HepG2 (cell line): ENCODE measurements around the gene IQCE. TPM values are rescaled to one million over a fixed set of nuclear protein-coding genes. Genes with fewer than 3 reads are reported as not detected.

ENCODE experiments used
- ATAC-seq: fragments of 200-7000 bp; cut with Tn5 transposase; 3 replicates; pipeline ENCODE4 v1.9.1; 2020; ENCODE audit warnings: mild to moderate bottlenecking, moderate library complexity
- BruUV-seq: library from RNA; stranded (reverse); fragments of 400-500 nt; replicated peaks from 2 replicates; lab custom pipeline; 2021; lab: Mats Ljungman, UMichigan
- CTCF ChIA-PET: fragments of 300-600 bp; formaldehyde crosslinking; extraction: SDS; loops from one replicate; lab custom pipeline; 2021; ENCODE audit warnings: low total read pairs, inconsistent platforms, low intra/inter-chr PET ratio; lab: Yijun Ruan, JAX
- POLR2A ChIA-PET: fragments of 350-600 bp; sonication (Branson Sonifier 250); formaldehyde crosslinking; loops from one replicate; lab custom pipeline; 2020; ENCODE audit warnings: antibody characterized with exemption, inconsistent platforms; lab: Yijun Ruan, JAX
- DNase-seq: peaks from one replicate; pipeline ENCODE4 v3.0.0-alpha.2; 2015; ENCODE audit warnings: low spot score
- FAIRE-seq: peaks from 3 replicates; lab custom pipeline; 2011; peaks lifted over from hg19 to GRCh38; lab: Jason Lieb, UNC
- H2AFZ ChIP-seq: one replicate; pipeline ENCODE4 v1.6.1; 2011; ENCODE audit warnings: low read length, inconsistent platforms
- H3K27ac ChIP-seq: fragments of 300-600 bp; 3 replicates; pipeline ENCODE4 v1.8.0; 2011; ENCODE audit warnings: mixed run types, mild to moderate bottlenecking, mixed read lengths, low read length, inconsistent platforms; ENCODE audit not compliant: insufficient read depth; ENCODE audit errors: extremely low read length
- H3K27me3 ChIP-seq, 2 experiments: fragments of 200-600 bp in 1 of 2; 2 replicates in 1 of 2; 3 replicates in 1 of 2; pipeline versions ENCODE4 v1.6.0 to v1.8.0; 2011; ENCODE audit warnings: low read length in 2 of 2, mild to moderate bottlenecking in 2 of 2, moderate library complexity in 2 of 2, inconsistent platforms in 1 of 2; ENCODE audit not compliant: insufficient read depth in 2 of 2, control insufficient read depth in 1 of 2
- H3K36me3 ChIP-seq, 2 experiments: fragments of 200-600 bp in 1 of 2; replicated peaks in 1 of 2; 2 replicates in 1 of 2; 3 replicates in 1 of 2; pipeline versions ENCODE4 v1.5.1 to v1.8.0; 2011; ENCODE audit warnings: low read length in 2 of 2, inconsistent platforms in 1 of 2; ENCODE audit not compliant: insufficient read depth in 2 of 2, control insufficient read depth in 1 of 2
- H3K4me1 ChIP-seq: 2 replicates; pipeline ENCODE4 v1.5.1; 2012; ENCODE audit warnings: low read length, inconsistent platforms; ENCODE audit not compliant: insufficient read depth
- H3K4me2 ChIP-seq: 2 replicates; pipeline ENCODE4 v1.6.0; 2011; ENCODE audit warnings: low read depth, low read length, inconsistent platforms
- H3K4me3 ChIP-seq, 3 experiments: fragments of 200-600 bp in 1 of 3; sonication (generic), shearing (Covaris generic) in 1 of 3; replicated peaks in 1 of 3; 2 replicates each; pipeline ENCODE4 v1.5.1; 2011 to 2016; ENCODE audit warnings: low read length in 3 of 3, inconsistent platforms in 2 of 3, low read depth in 2 of 3, mild to moderate bottlenecking in 2 of 3, control low read depth in 1 of 3, mixed read lengths in 1 of 3; ENCODE audit not compliant: insufficient read depth in 1 of 3
- H3K79me2 ChIP-seq: one replicate; pipeline ENCODE4 v1.6.1; 2011; ENCODE audit warnings: low read length, inconsistent platforms; ENCODE audit not compliant: insufficient read depth
- H3K9ac ChIP-seq: 2 replicates; pipeline ENCODE4 v1.6.0; 2011; ENCODE audit warnings: mild to moderate bottlenecking, low read depth, low read length, inconsistent platforms; ENCODE audit not compliant: insufficient read depth
- H3K9me3 ChIP-seq: 2 replicates; pipeline ENCODE4 v1.5.1; 2012; ENCODE audit warnings: mild to moderate bottlenecking, low read length
- H4K20me1 ChIP-seq: 2 replicates; pipeline ENCODE4 v1.6.0; 2011; ENCODE audit warnings: inconsistent platforms, mild to moderate bottlenecking, low read length, moderate library complexity; ENCODE audit not compliant: insufficient read depth
- AGO2 ChIP-seq: fragments of 200-400 bp; formaldehyde crosslinking; optimal IDR thresholded peaks from 2 replicates; pipeline ENCODE3; 2017; ENCODE audit warnings: mild to moderate bottlenecking, low read depth, low read length, moderate library complexity
- AKAP8 ChIP-seq: sonication (generic); formaldehyde crosslinking; IDR thresholded peaks from 2 replicates; pipeline ENCODE4 v1.5.1; 2020; ENCODE audit warnings: mild to moderate bottlenecking, missing genetic modification reagents
- BCL6 ChIP-seq: IDR thresholded peaks from 2 replicates; pipeline ENCODE4 v1.6.1; 2016; ENCODE audit warnings: missing genetic modification reagents, missing compliant biosample characterization
- ETV5 ChIP-seq: IDR thresholded peaks from 2 replicates; pipeline ENCODE4 v1.6.1; 2018; ENCODE audit warnings: missing biosample characterization, missing genetic modification reagents, inconsistent platforms, borderline replicate concordance
- KDM3A ChIP-seq: IDR thresholded peaks from 2 replicates; pipeline ENCODE4 v1.6.1; 2018; ENCODE audit warnings: low read depth, missing compliant biosample characterization
- MEF2D ChIP-seq: sonication (generic); formaldehyde crosslinking; IDR thresholded peaks from 2 replicates; pipeline ENCODE4 v1.5.1; 2020; ENCODE audit warnings: mild to moderate bottlenecking, missing genetic modification reagents
- MEIS2 ChIP-seq: sonication (generic); formaldehyde crosslinking; IDR thresholded peaks from 2 replicates; pipeline ENCODE4 v1.9.0; 2021; ENCODE audit warnings: mild to moderate bottlenecking, missing genetic modification reagents
- MTA1 ChIP-seq: sonication (generic); formaldehyde crosslinking; IDR thresholded peaks from 2 replicates; pipeline ENCODE4 v1.4.0; 2020; ENCODE audit warnings: missing genetic modification reagents, mild to moderate bottlenecking, borderline replicate concordance
- NFKBIZ ChIP-seq: IDR thresholded peaks from 2 replicates; pipeline ENCODE4 v1.6.1; 2018; ENCODE audit warnings: missing genetic modification reagents, missing compliant biosample characterization
- RBFOX2 ChIP-seq: fragments of 200-400 bp; formaldehyde crosslinking; IDR thresholded peaks from 2 replicates; pipeline ENCODE4 v1.6.1; 2017; ENCODE audit warnings: low read depth, mild to moderate bottlenecking, low read length
- RFX3 ChIP-seq: IDR thresholded peaks from 2 replicates; pipeline ENCODE4 v1.6.1; 2016; ENCODE audit warnings: missing biosample characterization, missing genetic modification reagents
- SCMH1 ChIP-seq: sonication (generic); formaldehyde crosslinking; IDR thresholded peaks from 2 replicates; pipeline ENCODE4 v1.9.0; 2021; ENCODE audit warnings: missing genetic modification reagents, mild to moderate bottlenecking, borderline replicate concordance
- SP5 ChIP-seq: IDR thresholded peaks from 2 replicates; pipeline ENCODE4 v1.6.1; 2016; ENCODE audit warnings: low read depth, borderline replicate concordance
- TBL1XR1 ChIP-seq: fragments of 150-350 bp; IDR thresholded peaks from 2 replicates; pipeline ENCODE4 v1.6.1; 2014; ENCODE audit warnings: borderline replicate concordance, low read length; ENCODE audit not compliant: partially characterized antibody
- ZNF263 ChIP-seq: sonication (generic); formaldehyde crosslinking; IDR thresholded peaks from 2 replicates; pipeline ENCODE4 v1.4.0; 2020; ENCODE audit warnings: missing genetic modification reagents
- ZNF557 ChIP-seq: sonication (generic); formaldehyde crosslinking; IDR thresholded peaks from 2 replicates; pipeline ENCODE4 v1.4.0; 2020; ENCODE audit warnings: missing genetic modification reagents
- ZNF75D ChIP-seq: sonication (generic); formaldehyde crosslinking; IDR thresholded peaks from 2 replicates; pipeline ENCODE4 v1.8.1; 2023; ENCODE audit warnings: missing genetic modification reagents, mild to moderate bottlenecking, borderline replicate concordance
- ZNF816 ChIP-seq: sonication (generic); formaldehyde crosslinking; IDR thresholded peaks from 2 replicates; pipeline ENCODE4 v1.8.0; 2022; ENCODE audit warnings: missing genetic modification reagents, mild to moderate bottlenecking, borderline replicate concordance
- ZNF850 ChIP-seq: sonication (generic); formaldehyde crosslinking; conservative IDR thresholded peaks from 2 replicates; pipeline ENCODE4 v1.9.0; 2021; ENCODE audit warnings: mild to moderate bottlenecking, missing genetic modification reagents
- ZNF878 ChIP-seq: sonication (generic); formaldehyde crosslinking; IDR thresholded peaks from 2 replicates; pipeline ENCODE4 v1.8.1; 2023; ENCODE audit warnings: mild to moderate bottlenecking, missing genetic modification reagents, moderate library complexity
- whole genome bisulfite sequencing: methylation state at CpG from one replicate; pipeline ENCODE4 v1.1.6; 2017; ENCODE audit warnings: low lambda C conversion rate; 5-methylcytosine and 5-hydroxymethylcytosine counted together
- in situ Hi-C: cut with HindIII; loops from 2 replicates; pipeline ENCODE4 v1.10.0; 2017; ENCODE audit warnings: low pct_unique_long_range_greater_than_20kb; ENCODE audit not compliant: extremely low pct_ligation_motif_present
- intact Hi-C: fragments of 100-400 bp; cut with micrococcal nuclease; formaldehyde crosslinking; loops from one replicate; pipeline ENCODE4 v1.10.0; 2022; ENCODE audit not compliant: unreplicated experiment
- polyA plus RNA-seq, 8 experiments: library from polyadenylated mRNA; depleted of rRNA in 3 of 8; stranded (reverse) in 7 of 8; unstranded in 1 of 8; fragments of >200 nt; fragmentation: Illumina TruSeq in 4 of 8; extraction: Trizol in 4 of 8; gene quantifications; 2 replicates each; pipeline versions ENCODE4 v1.2.1 to v1.2.3, GENCODE V29; 2011 to 2016; ENCODE audit warnings: low read depth in 4 of 8, missing spikeins in 1 of 8, mixed read lengths in 1 of 8; ENCODE audit not compliant: insufficient read depth in 1 of 8
- total RNA-seq, 5 experiments: library from RNA; depleted of rRNA; stranded (reverse); fragments of >200 nt; fragmentation: Illumina TruSeq; extraction: Trizol; gene quantifications; 2 replicates each; pipeline ENCODE4 v1.2.3, GENCODE V29; 2016; ENCODE audit warnings: low read depth in 1 of 5
- TF ChIP-seq, protein P1 (sequence below): sonication (generic); formaldehyde crosslinking; IDR thresholded peaks from 2 replicates; pipeline ENCODE4 v1.4.0; 2020; ENCODE audit warnings: missing genetic modification reagents
- TF ChIP-seq, protein P2 (sequence below): sonication (generic); formaldehyde crosslinking; IDR thresholded peaks from 2 replicates; pipeline ENCODE4 v1.4.0; 2020; ENCODE audit warnings: missing genetic modification reagents

The IQCE gene
- total and polyA plus RNA-seq, 2 of the 13 experiments (the other 11 are each of a cell fraction or from before 2014, with no cell fraction given) = 1.5 to 2.5 TPM

DNA sequence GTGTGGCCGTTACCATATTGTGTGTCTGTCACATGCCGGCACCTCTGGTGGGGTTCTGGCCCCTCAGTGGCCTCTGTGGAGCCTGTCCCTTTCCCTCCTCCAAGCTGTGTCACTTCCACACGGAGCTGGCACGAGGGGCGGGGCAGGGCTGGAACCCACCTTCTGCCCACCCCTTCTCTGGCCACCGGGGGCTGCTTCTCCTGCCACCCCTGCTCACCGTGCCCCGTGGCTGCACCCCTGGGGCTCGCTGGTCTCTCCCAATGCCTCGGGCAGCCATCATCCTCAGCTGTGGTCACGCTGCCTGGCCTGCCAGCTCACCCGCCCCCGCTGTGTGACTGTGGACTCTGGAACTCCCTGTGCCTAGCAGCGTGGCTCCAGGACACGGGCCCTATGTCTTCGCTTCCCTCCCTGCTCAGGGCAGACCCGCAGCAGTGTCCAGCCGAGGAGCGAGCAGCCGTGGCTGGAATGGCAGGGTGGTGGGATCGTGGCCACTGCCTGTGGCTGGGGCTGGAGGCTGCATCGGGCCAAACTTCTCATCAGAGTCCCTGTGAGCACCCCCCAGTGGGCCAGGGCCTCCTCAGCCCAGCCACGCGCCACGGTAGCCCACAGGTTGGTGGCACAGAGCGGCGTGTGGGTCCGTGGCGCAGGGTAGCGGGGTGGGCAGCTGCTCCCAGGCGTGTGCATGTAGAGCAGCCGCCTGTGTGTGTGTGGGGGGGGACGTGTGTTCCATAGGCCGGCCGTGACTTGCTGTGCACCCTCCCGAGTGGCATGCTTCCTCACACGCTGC lies 81.1 kb downstream of the IQCE start:
- peak overlapping the region; percentile 79 for H3K27ac ChIP-seq
- H3K4me2 ChIP-seq = no peak overlapping the region
- no peak overlapping the region for H3K4me3 ChIP-seq
- no peak for FAIRE-seq
- H3K79me2 ChIP-seq = peaks cover 74% of the 10 kb centered on the region
- peaks cover 85% of the 10 kb centered on the region for H3K4me1 ChIP-seq
- no peak for ATAC-seq
- intact Hi-C loops = no loop called here
- H4K20me1 ChIP-seq = peaks cover 39% of the 10 kb centered on the region; the same call in 1 of the 2 replicates
- BruUV-seq = no TSS peak
- peaks cover 9 to 22% of the 10 kb centered on the region in 2 experiments; a peak in 3 of 5 replicates for H3K36me3 ChIP-seq
- in situ Hi-C loops = loop anchor here (10.0 kb wide), 1 partner anchor 75 kb away; no protein-coding TSS in a partner anchor
- no peak for DNase-seq
- ChIA-PET CTCF (no interaction called here), POLR2A (interaction anchor here (0.5 to 1.9 kb wide), 2 partner anchors 12 to 51 kb away, joined by 3 to 7 read pairs; no protein-coding TSS in a partner anchor)
- no peaks in the 10 kb centered on the region for H3K9me3 ChIP-seq
- WGBS = 91% methylated on average over 16 of the region's 37 CpGs
- no peak overlapping the region for H3K9ac ChIP-seq
- no peak overlapping the region for H2AFZ ChIP-seq
- H3K27me3 ChIP-seq = no peaks in the 10 kb centered on the region
- TF ChIP-seq NFKBIZ (no peak), MEIS2 (CRISPR knock-in tag) (no peak), AGO2 (peak; percentile 52), ETV5 (CRISPR knock-in tag) (no peak), ZNF75D (no peak), ZNF263 (CRISPR knock-in tag) (no peak), SCMH1 (no peak), MTA1 (CRISPR knock-in tag) (peak; percentile 51; the same call in 1 of the 2 replicates), SP5 (CRISPR knock-in tag) (no peak), TBL1XR1 (no peak), KDM3A (CRISPR knock-in tag) (peak; percentile 20; the same call in 1 of the 2 replicates), RBFOX2 (peak; percentile 62), AKAP8 (CRISPR knock-in tag) (peak; percentile 94), ZNF557 (no peak), RFX3 (CRISPR knock-in tag) (no peak), ZNF878 (no peak), MEF2D (CRISPR knock-in tag) (no peak), ZNF850 (CRISPR knock-in tag) (no peak), ZNF816 (no peak), BCL6 (CRISPR knock-in tag) (no peak)
- TF ChIP-seq, protein P1, sequence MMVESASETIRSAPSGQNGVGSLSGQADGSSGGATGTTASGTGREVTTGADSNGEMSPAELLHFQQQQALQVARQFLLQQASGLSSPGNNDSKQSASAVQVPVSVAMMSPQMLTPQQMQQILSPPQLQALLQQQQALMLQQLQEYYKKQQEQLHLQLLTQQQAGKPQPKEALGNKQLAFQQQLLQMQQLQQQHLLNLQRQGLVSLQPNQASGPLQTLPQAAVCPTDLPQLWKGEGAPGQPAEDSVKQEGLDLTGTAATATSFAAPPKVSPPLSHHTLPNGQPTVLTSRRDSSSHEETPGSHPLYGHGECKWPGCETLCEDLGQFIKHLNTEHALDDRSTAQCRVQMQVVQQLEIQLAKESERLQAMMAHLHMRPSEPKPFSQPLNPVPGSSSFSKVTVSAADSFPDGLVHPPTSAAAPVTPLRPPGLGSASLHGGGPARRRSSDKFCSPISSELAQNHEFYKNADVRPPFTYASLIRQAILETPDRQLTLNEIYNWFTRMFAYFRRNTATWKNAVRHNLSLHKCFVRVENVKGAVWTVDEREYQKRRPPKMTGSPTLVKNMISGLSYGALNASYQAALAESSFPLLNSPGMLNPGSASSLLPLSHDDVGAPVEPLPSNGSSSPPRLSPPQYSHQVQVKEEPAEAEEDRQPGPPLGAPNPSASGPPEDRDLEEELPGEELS = no peak
- TF ChIP-seq, protein P2, sequence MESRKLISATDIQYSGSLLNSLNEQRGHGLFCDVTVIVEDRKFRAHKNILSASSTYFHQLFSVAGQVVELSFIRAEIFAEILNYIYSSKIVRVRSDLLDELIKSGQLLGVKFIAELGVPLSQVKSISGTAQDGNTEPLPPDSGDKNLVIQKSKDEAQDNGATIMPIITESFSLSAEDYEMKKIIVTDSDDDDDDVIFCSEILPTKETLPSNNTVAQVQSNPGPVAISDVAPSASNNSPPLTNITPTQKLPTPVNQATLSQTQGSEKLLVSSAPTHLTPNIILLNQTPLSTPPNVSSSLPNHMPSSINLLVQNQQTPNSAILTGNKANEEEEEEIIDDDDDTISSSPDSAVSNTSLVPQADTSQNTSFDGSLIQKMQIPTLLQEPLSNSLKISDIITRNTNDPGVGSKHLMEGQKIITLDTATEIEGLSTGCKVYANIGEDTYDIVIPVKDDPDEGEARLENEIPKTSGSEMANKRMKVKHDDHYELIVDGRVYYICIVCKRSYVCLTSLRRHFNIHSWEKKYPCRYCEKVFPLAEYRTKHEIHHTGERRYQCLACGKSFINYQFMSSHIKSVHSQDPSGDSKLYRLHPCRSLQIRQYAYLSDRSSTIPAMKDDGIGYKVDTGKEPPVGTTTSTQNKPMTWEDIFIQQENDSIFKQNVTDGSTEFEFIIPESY (CRISPR knock-in tag) = peak; percentile 55
